GM12878 (cell line): Measurements from ENCODE around the gene GPR173. TPM values are rescaled to one million over a fixed set of nuclear protein-coding genes. Genes with fewer than 3 reads are reported as not detected.

Experiments
- ATAC-seq: fragments of 200-7000 bp; cut with Tn5 transposase; 3 replicates; pipeline ENCODE4 v1.9.1; 2020; ENCODE audit warnings: mild to moderate bottlenecking, moderate library complexity
- BruUV-seq: library from RNA; stranded (reverse); fragments of 400-500 nt; replicated peaks from 2 replicates; lab custom pipeline; 2021; lab: Mats Ljungman, UMichigan
- CTCF ChIA-PET: fragments of 300-600 bp; sonication (Branson Sonifier 250); formaldehyde crosslinking; extraction: SDS; loops from one replicate; lab custom pipeline; 2021; ENCODE audit warnings: inconsistent platforms; lab: Yijun Ruan, JAX
- POLR2A ChIA-PET: fragments of 350-600 bp; formaldehyde crosslinking; extraction: SDS; loops from one replicate; lab custom pipeline; 2021; ENCODE audit warnings: inconsistent platforms; lab: Charles Lee
- RAD21 ChIA-PET: fragments of 300-600 bp; sonication (Branson Sonifier 250); formaldehyde crosslinking; loops from one replicate; lab custom pipeline; 2023; ENCODE audit warnings: antibody characterized with exemption; ENCODE audit not compliant: unreplicated experiment; lab: Charles Lee
- SMC1A ChIA-PET: fragments of 300-600 bp; sonication (Branson Sonifier 250); formaldehyde crosslinking; loops from one replicate; lab custom pipeline; 2023; ENCODE audit not compliant: unreplicated experiment, uncharacterized antibody; lab: Charles Lee
- DNase-seq: peaks from one replicate; pipeline ENCODE4 v3.0.0-alpha.2; 2011; ENCODE audit warnings: low read depth, low spot score
- FAIRE-seq: peaks from 3 replicates; lab custom pipeline; 2011; peaks lifted over from hg19 to GRCh38; lab: Jason Lieb, UNC
- H2AFZ ChIP-seq: 2 replicates; pipeline ENCODE4 v1.6.0; 2011; ENCODE audit warnings: low read depth, low read length, control low read depth; ENCODE audit not compliant: control insufficient read depth
- H3K27ac ChIP-seq: 2 replicates; pipeline ENCODE4 v1.5.1; 2011; ENCODE audit warnings: control low read depth; ENCODE audit not compliant: control insufficient read depth, insufficient read depth
- H3K27me3 ChIP-seq, 2 experiments: replicated peaks in 1 of 2; 2 replicates each; pipeline versions ENCODE4 v1.6.0 to v1.6.1; 2011; ENCODE audit warnings: low read length in 1 of 2; ENCODE audit not compliant: control insufficient read depth in 2 of 2, insufficient read depth in 2 of 2
- H3K36me3 ChIP-seq, 2 experiments: 2 replicates each; pipeline ENCODE4 v1.5.1; 2011; ENCODE audit warnings: low read length in 1 of 2; ENCODE audit not compliant: control insufficient read depth in 2 of 2, insufficient read depth in 2 of 2
- H3K4me1 ChIP-seq: 2 replicates; pipeline ENCODE4 v1.6.1; 2011; ENCODE audit warnings: mild to moderate bottlenecking, low read length, moderate library complexity, mixed read lengths; ENCODE audit not compliant: control insufficient read depth, insufficient read depth
- H3K4me2 ChIP-seq: 2 replicates; pipeline ENCODE4 v1.6.0; 2011; ENCODE audit warnings: control low read depth; ENCODE audit not compliant: control insufficient read depth, insufficient read depth
- H3K4me3 ChIP-seq: fragments of 200-600 bp; sonication (generic); 2 replicates; pipeline ENCODE4 v1.5.1; 2016
- H3K79me2 ChIP-seq: 2 replicates; pipeline ENCODE4 v1.6.0; 2011; ENCODE audit warnings: low read length; ENCODE audit not compliant: control insufficient read depth, insufficient read depth
- H3K9ac ChIP-seq: 2 replicates; pipeline ENCODE4 v1.8.0; 2011; ENCODE audit warnings: low read length, control low read depth, mixed read lengths; ENCODE audit not compliant: control insufficient read depth, insufficient read depth
- H3K9me3 ChIP-seq: replicated peaks from 3 replicates; pipeline ENCODE4 v1.5.1; 2011; ENCODE audit warnings: mild to moderate bottlenecking, low read length; ENCODE audit not compliant: control insufficient read depth, insufficient read depth
- H4K20me1 ChIP-seq: 2 replicates; pipeline ENCODE4 v1.6.0; 2011; ENCODE audit not compliant: control insufficient read depth, insufficient read depth
- CBFB ChIP-seq: IDR thresholded peaks from 2 replicates; pipeline ENCODE4 v1.6.1; 2016; ENCODE audit warnings: antibody characterized with exemption, low read depth
- JUNB ChIP-seq: IDR thresholded peaks from 2 replicates; pipeline ENCODE4 v1.6.1; 2016; ENCODE audit warnings: antibody characterized with exemption, mild to moderate bottlenecking
- PBX3 ChIP-seq: IDR thresholded peaks from 2 replicates; pipeline ENCODE4 v1.6.1; 2011; ENCODE audit warnings: mild to moderate bottlenecking, low read depth, low read length, moderate library complexity; ENCODE audit not compliant: insufficient replicate concordance
- RAD21 ChIP-seq: IDR thresholded peaks from 2 replicates; pipeline ENCODE4 v1.6.1; 2011; ENCODE audit warnings: mild to moderate bottlenecking, low read depth, low read length, moderate library complexity; ENCODE audit not compliant: insufficient read depth
- ZBTB33 ChIP-seq: fragments of 450-650 bp; IDR thresholded peaks from 2 replicates; pipeline ENCODE4 v1.6.1; 2017; ENCODE audit warnings: mild to moderate bottlenecking
- WGBS: methylation state at CpG from one replicate; pipeline ENCODE4 v1.1.6; 2016; ENCODE audit warnings: low lambda C conversion rate; ENCODE audit not compliant: insufficient replicate concordance, insufficient coverage; ENCODE audit errors: missing lambda C conversion rate; 5-methylcytosine and 5-hydroxymethylcytosine counted together
- in situ Hi-C: fragments of 300-500 bp; cut with MboI; formaldehyde crosslinking; loops from 9 replicates; pipeline ENCODE4 v1.14.3; 2018; ENCODE audit warnings: mixed read lengths
- intact Hi-C: fragments of 100-400 bp; cut with micrococcal nuclease; formaldehyde crosslinking; loops from one replicate; pipeline ENCODE4 v1.14.2; 2022; ENCODE audit not compliant: unreplicated experiment
- polyA plus RNA-seq, 11 experiments: library from polyadenylated mRNA; depleted of rRNA in 4 of 11; unstranded in 6 of 11; stranded (reverse) in 5 of 11; fragments of >200 nt; fragmentation: Nextera tagmentation in 4 of 11; fragmentation: Illumina TruSeq in 1 of 11; extraction: Ambion mirVana in 4 of 11; extraction: Trizol in 1 of 11; gene quantifications; 1 replicate in 1 of 11; 2 replicates in 10 of 11; pipeline versions ENCODE4 v1.2.1 to v1.2.3, GENCODE V29; 2011 to 2016; ENCODE audit warnings: inconsistent platforms in 2 of 11, missing spikeins in 2 of 11, low read depth in 1 of 11
- total RNA-seq, 4 experiments: library from RNA; depleted of rRNA in 3 of 4; stranded (reverse); fragments of >200 nt in 3 of 4; fragmentation: Illumina TruSeq in 1 of 4; extraction: Trizol in 1 of 4; gene quantifications; 2 replicates each; pipeline versions ENCODE4 v1.2.1 to v1.2.3, GENCODE V29; 2013 to 2021

The GPR173 gene
- total and polyA plus RNA-seq, 10 of the 15 experiments (the other 5 are each of a cell fraction or from before 2014, with no cell fraction given) = 0.04 to 0.24 (median 0.12) TPM; not detected in 4

GRCh38 chrX:53039236-53039635, 9.4 kb upstream of the GPR173 start:
- no peaks in the 10 kb centered on the region for H3K79me2 ChIP-seq
- H3K9me3 ChIP-seq = no peaks in the 10 kb centered on the region
- WGBS = 50% methylated on average over 4 of the region's 4 CpGs
- POLR2A ChIA-PET = no interaction called here
- RAD21 ChIA-PET = no interaction called here
- FAIRE-seq = no peak
- in situ Hi-C loops = no loop called here
- intact Hi-C loops = no loop called here
- CTCF ChIA-PET = no interaction called here
- TF ChIP-seq JUNB = no peak
- TF ChIP-seq CBFB = no peak
- no peak for TF ChIP-seq PBX3
- TF ChIP-seq RAD21 = no peak
- no peak for TF ChIP-seq ZBTB33
- TF ChIP-seq, all 136 proteins: peak for 0
- H3K4me3 ChIP-seq = no peak overlapping the region
- BruUV-seq = no TSS peak
- no peaks in the 10 kb centered on the region for H3K27me3 ChIP-seq
- no peak overlapping the region for H3K27ac ChIP-seq
- H3K4me1 ChIP-seq = no peaks in the 10 kb centered on the region
- SMC1A ChIA-PET = no interaction called here
- H2AFZ ChIP-seq = no peak overlapping the region
- H4K20me1 ChIP-seq = no peaks in the 10 kb centered on the region
- no peaks in the 10 kb centered on the region for H3K36me3 ChIP-seq
- H3K4me2 ChIP-seq = no peak overlapping the region
- no peak overlapping the region for H3K9ac ChIP-seq
- no peak for DNase-seq
- ATAC-seq = no peak
